ENCODE results near the gene SYNPO2.
"Not testable (repeated sequence)": the region's sequence is repeated elsewhere in the genome, so short reads cannot be mapped to it uniquely, and the experiment has no call there.

Gene SYNPO2

GRCh38 chr4:119034276-119035008, 145.8 kb downstream of the SYNPO2 start:
- DNase-seq: no peak

DNA sequence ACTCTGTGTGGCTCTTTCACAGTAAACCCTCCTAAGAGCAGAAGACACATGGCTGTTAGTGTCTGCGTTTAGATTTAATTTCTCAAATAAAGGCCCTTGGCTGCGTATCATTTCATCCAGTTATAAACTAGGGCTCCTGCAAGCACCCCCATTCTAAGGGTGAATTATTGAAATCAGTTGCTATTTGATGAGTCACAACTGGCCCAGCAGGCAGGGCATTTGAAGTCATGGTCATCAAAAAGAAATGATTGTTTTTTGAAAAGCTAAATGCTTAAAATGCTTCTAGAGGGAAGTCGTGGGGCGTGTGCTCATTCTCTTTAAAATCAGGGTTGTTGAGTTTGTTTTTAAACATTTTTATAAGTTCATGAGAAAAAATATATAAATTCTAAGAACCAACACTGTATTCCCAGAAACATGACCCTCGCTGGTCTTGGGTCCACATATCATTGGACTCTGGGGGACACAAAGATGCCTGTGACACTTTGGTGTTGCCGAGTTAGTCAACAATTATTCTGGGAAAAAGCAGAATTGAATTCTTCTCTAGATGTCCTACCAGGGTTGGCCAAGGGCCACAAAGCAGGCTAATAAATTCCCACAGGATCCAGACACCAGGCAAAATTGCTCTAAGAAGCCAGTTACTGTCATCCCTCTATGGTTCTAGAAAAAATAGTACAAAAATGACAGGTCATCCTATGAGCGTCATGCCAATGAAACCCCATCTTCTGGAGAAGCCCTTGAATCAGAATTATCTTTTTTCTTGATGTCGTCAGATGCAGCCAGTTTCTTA, 147.5 kb downstream of the SYNPO2 start:
- no peak for DNase-seq

- no peak for DNase-seq
Observed at GRCh38 chr4:119037709-119038108, 149.1 kb downstream of the SYNPO2 start.

GRCh38 chr4:119038116-119038841, 149.6 kb downstream of the SYNPO2 start:
- DNase-seq: no peak

DNA sequence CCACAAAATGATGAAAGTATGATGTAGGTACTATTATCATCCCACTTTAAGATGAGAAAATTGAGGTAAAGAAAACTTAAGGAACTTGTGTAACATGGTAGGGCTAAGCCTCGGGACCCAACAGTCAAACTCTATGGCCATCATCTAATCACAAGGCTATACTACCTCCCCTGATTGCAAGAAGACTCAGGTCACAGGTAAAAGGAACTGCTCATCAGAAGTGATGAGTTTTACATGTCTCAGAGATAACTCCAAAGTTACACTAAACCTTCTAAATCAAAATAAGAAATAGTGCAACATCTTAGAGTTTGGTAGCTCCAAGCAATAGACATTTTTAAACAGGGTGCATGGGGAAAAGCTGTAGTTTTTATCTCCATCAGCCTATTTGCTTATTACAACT, 150.5 kb downstream of the SYNPO2 start:
- DNase-seq: no peak

DNA sequence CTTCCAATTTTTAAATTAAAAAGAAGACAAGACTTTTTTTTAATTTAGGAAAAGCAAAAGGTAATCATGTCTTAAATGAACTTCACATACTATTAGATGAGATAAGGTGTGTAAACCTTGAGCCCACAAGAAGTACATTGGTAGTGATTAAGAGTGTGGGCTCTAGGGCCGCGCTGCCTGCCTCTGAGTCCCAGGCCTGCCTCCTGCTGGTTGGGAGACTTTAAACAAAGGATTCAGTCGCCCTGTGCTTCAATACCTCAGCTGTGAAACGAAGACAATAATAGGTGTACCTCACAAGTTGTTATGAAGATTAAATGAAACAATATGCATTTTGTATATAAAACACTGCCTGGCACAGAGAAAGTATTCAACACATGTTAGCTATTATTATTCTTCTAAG, 151.1 kb downstream of the SYNPO2 start:
- no peak for DNase-seq

GRCh38 chr4:119040261-119040660, 151.6 kb downstream of the SYNPO2 start:
- no peak for DNase-seq

- DNase-seq: no peak
Observed at GRCh38 chr4:119040694-119041185, 152.1 kb downstream of the SYNPO2 start.

DNA sequence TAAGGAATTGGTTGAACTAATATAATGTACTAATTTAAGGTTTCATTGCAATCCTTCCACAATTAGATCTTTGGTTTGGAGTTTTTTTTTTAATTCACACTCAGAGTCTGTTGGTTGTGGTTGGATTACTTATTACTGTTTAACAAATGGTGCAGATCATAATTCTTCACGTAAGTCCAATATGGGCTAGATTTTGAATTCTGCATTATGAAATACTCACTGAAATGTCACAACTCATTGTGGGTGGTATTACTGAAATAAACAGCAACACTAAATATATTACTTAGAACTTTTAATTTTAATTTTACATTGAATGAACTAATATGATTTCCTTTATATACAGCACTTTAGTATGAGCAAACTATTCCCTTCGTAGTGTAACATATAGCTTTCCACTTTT, 152.7 kb downstream of the SYNPO2 start:
- no peak for DNase-seq

GRCh38 chr4:119041951-119042560, 153.4 kb downstream of the SYNPO2 start:
- peak; percentile 22 for DNase-seq

- DNase-seq: no peak
Observed at GRCh38 chr4:119046263-119046662, 157.6 kb downstream of the SYNPO2 start.

GRCh38 chr4:119047059-119047458, 158.4 kb downstream of the SYNPO2 start:
- DNase-seq: not testable (repeated sequence)

DNA sequence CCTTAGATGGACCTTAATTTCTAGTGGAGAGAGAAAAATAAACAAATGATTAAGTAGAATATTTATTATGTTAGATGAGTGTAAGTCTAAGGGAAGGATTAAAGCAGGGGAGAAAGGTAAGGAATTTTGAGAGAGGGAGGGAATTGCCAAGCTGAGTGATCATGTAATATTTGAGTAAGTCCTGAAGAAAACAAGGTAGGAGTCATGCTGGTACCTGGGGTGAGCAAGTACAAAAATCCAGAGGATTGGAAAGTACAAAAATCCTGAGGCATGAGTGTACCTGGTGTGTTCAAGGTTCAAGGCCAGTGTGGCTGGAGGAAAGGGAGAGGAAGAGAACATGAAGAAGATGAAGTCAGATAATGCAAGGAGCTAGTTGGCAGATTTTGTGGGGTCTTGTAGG, 159.8 kb downstream of the SYNPO2 start:
- no peak for DNase-seq

- DNase-seq: no peak
Observed at GRCh38 chr4:119049342-119049741, 160.7 kb downstream of the SYNPO2 start.

DNA sequence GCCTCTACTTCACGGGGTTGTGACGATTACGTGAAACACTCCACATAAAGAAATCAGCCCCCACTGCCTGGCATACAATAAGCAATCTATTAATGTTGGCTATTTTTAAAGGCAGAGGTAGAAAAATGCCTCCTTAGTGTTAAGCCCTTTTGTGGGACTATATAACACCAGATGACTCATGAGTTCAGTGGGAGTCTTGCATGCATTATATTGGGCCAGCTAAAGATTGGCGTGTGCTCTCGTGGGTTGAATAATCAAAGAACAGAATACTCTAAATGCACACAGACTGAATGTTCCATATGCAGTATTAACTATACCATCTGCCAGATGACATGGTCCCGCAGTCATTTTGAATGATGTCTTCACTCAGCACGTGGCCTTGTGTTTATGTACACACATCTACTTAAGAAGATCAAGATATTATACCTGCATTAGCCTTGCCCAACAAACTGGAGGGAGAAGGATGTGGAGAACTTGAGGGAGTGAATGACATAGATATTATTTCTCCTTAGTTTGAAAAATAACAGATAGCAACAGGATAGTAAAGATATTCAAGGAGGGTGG, 162.0 kb downstream of the SYNPO2 start:
- DNase-seq: no peak

GRCh38 chr4:119053245-119053644, 164.6 kb downstream of the SYNPO2 start:
- no peak for DNase-seq

DNA sequence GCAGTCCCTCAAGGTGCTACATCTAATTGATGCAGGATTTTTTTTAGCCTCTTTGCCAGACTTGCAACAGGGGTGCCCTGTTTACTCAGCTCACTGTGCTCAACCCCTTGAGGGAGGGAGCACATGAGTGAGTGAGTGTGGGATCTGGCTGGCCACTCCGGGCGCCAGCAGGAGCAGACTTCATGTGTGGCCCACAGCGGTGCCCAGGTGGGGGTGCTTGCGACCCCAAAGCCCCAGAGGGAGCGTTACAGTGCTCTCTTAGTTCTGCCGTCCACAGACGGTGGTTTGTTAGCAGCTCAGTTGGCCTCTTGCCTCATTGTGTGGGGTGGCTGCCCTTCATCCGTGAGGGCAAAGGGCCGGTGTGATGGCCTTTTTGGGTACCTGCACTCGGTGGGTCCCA, 165.3 kb downstream of the SYNPO2 start:
- DNase-seq: no peak

DNA sequence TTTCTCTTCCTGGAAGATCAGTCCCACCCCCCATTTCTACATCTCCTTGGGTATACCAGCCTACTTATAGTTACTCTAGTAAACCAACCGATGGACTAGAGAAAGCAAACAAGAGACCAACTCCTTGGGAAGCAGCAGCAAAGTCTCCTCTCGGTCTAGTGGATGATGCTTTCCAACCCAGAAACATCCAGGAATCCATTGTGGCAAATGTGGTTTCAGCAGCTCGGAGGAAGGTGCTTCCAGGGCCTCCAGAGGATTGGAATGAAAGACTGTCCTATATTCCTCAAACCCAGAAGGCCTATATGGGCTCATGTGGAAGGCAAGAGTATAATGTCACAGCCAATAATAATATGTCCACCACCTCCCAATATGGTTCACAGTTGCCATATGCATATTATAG, 168.8 kb downstream of the SYNPO2 start:
- no peak for DNase-seq

- no peak for DNase-seq
Observed at GRCh38 chr4:119059221-119059620, 170.6 kb downstream of the SYNPO2 start.

DNA sequence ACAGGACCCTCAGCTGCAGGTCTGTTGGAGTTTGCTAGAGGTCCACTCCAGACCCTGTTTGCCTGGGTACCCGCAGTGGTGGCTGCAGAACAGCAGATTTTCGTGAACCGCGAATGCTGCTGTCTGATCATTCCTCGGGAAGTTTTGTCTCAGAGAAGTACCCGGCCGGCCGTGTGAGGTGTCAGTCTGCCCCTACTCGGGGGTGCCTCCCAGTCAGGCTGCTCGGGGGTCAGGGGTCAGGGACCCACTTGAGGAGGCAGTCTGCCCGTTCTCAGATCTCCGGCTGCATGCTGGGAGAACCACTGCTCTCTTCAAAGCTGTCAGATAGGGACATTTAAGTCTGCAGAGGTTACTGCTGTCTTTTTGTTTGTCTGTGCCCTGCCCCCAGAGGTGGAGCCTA, 178.5 kb downstream of the SYNPO2 start:
- DNase-seq: not testable (repeated sequence)

GRCh38 chr4:119067670-119068360, 179.2 kb downstream of the SYNPO2 start:
- DNase-seq: not testable (repeated sequence)

GRCh38 chr4:119068529-119068962, 179.9 kb downstream of the SYNPO2 start:
- DNase-seq: no peak
